ENCODE data around the gene IGFBP4. TPM values are rescaled to one million over a fixed set of nuclear protein-coding genes. Genes with fewer than 3 reads are reported as not detected.
A peak's percentile ranks its signal among the peaks of the same experiment; 100 is the strongest.

Gene IGFBP4
- total and polyA plus RNA-seq, 4 donors, result 99.2 to 1,001 (median 628) TPM

- WGBS, 2 donors, result 3 to 4% methylated on average over 8 of the region's 8 CpGs
- DNase-seq, result peak in 1 of 2 donors; percentile 78
- Histone ChIP-seq H3K4me1 (ENCODE audit: control insufficient read depth in 1 of 2, insufficient read depth in 2 of 2, low read length in 2 of 2) (peaks cover 0 to 2% of the 10 kb centered on the region in 2 donors), H3K9me3 (ENCODE audit: control insufficient read depth, low read length) (no peaks in the 10 kb centered on the region), H3K4me3 (ENCODE audit: low read length in 2 of 2) (no peak overlapping the region), H3K36me3 (ENCODE audit: control insufficient read depth in 1 of 2, insufficient read depth in 2 of 2, low read length in 1 of 2) (no peaks in the 10 kb centered on the region), H3K27ac (ENCODE audit: low read depth in 1 of 2, low read length in 2 of 2) (peak overlapping the region in 1 of 2 donors; percentile 55), H3K27me3 (ENCODE audit: control insufficient read depth in 1 of 2, insufficient read depth in 2 of 2, low read length in 1 of 2) (no peaks in the 10 kb centered on the region)
- intact Hi-C loops (cut with DNase I), result loop anchor here in 1 of 2 donors (10.0 kb wide), 1 partner anchor 117 kb away; the partner anchor contains the start of gene CCR7
- no peak for ATAC-seq (ENCODE audit: low FRiP score)
Measured at GRCh38 chr17:40448213-40448638, 5.0 kb downstream of the IGFBP4 start.

GRCh38 chr17:40448639-40449261, 5.5 kb downstream of the IGFBP4 start:
- no peak for ATAC-seq (ENCODE audit: low FRiP score)
- intact Hi-C loops (cut with DNase I), result loop anchor here in 1 of 2 donors (10.0 kb wide), 1 partner anchor 116 kb away; the partner anchor contains the start of gene CCR7
- Histone ChIP-seq H3K27ac (ENCODE audit: low read depth in 1 of 2, low read length in 2 of 2) (peak overlapping the region in 1 of 2 donors; percentile 9), H3K36me3 (ENCODE audit: control insufficient read depth in 1 of 2, insufficient read depth in 2 of 2, low read length in 1 of 2) (no peaks in the 10 kb centered on the region), H3K4me1 (ENCODE audit: control insufficient read depth in 1 of 2, insufficient read depth in 2 of 2, low read length in 2 of 2) (peaks cover 0 to 2% of the 10 kb centered on the region in 2 donors), H3K9me3 (ENCODE audit: control insufficient read depth, low read length) (no peaks in the 10 kb centered on the region), H3K27me3 (ENCODE audit: control insufficient read depth in 1 of 2, insufficient read depth in 2 of 2, low read length in 1 of 2) (no peaks in the 10 kb centered on the region), H3K4me3 (ENCODE audit: low read length in 2 of 2) (no peak overlapping the region)
- no peak for DNase-seq
- 23 to 27% methylated on average over 7 of the region's 7 CpGs for WGBS, 2 donors

- intact Hi-C loops (cut with DNase I), result no loop called here
- Histone ChIP-seq H3K27ac (ENCODE audit: low read depth in 1 of 2, low read length in 2 of 2) (no peak overlapping the region), H3K36me3 (ENCODE audit: control insufficient read depth in 1 of 2, insufficient read depth in 2 of 2, low read length in 1 of 2) (no peaks in the 10 kb centered on the region), H3K4me3 (ENCODE audit: low read length in 2 of 2) (no peak overlapping the region), H3K4me1 (ENCODE audit: control insufficient read depth in 1 of 2, insufficient read depth in 2 of 2, low read length in 2 of 2) (peaks cover 0 to 2% of the 10 kb centered on the region in 2 donors), H3K27me3 (ENCODE audit: control insufficient read depth in 1 of 2, insufficient read depth in 2 of 2, low read length in 1 of 2) (no peaks in the 10 kb centered on the region), H3K9me3 (ENCODE audit: control insufficient read depth, low read length) (no peaks in the 10 kb centered on the region)
- WGBS, 2 donors, result 81% methylated on average over 3 of the region's 3 CpGs
- ATAC-seq (ENCODE audit: low FRiP score), result no peak
- no peak for DNase-seq
Measured at GRCh38 chr17:40450175-40450574, 6.9 kb downstream of the IGFBP4 start.

GRCh38 chr17:40451420-40451819, 8.2 kb downstream of the IGFBP4 start:
- 6 to 7% methylated on average over 6 of the region's 6 CpGs for WGBS, 2 donors
- Histone ChIP-seq H3K27ac (ENCODE audit: low read depth in 1 of 2, low read length in 2 of 2) (peak overlapping the region in 1 of 2 donors; percentile 1), H3K27me3 (ENCODE audit: control insufficient read depth in 1 of 2, insufficient read depth in 2 of 2, low read length in 1 of 2) (no peaks in the 10 kb centered on the region), H3K4me1 (ENCODE audit: control insufficient read depth in 1 of 2, insufficient read depth in 2 of 2, low read length in 2 of 2) (peaks cover 0 to 2% of the 10 kb centered on the region in 2 donors), H3K9me3 (ENCODE audit: control insufficient read depth, low read length) (no peaks in the 10 kb centered on the region), H3K36me3 (ENCODE audit: control insufficient read depth in 1 of 2, insufficient read depth in 2 of 2, low read length in 1 of 2) (no peaks in the 10 kb centered on the region), H3K4me3 (ENCODE audit: low read length in 2 of 2) (no peak overlapping the region)
- intact Hi-C loops (cut with DNase I), result no loop called here
- DNase-seq (peak; percentile 90 to 94), ATAC-seq (ENCODE audit: low FRiP score) (peak; percentile 66)

GRCh38 chr17:40452216-40452787, 9.1 kb downstream of the IGFBP4 start:
- Histone ChIP-seq H3K36me3 (ENCODE audit: control insufficient read depth in 1 of 2, insufficient read depth in 2 of 2, low read length in 1 of 2) (no peaks in the 10 kb centered on the region), H3K27ac (ENCODE audit: low read depth in 1 of 2, low read length in 2 of 2) (peak overlapping the region in 1 of 2 donors; percentile 65), H3K9me3 (ENCODE audit: control insufficient read depth, low read length) (no peaks in the 10 kb centered on the region), H3K4me3 (ENCODE audit: low read length in 2 of 2) (no peak overlapping the region), H3K4me1 (ENCODE audit: control insufficient read depth in 1 of 2, insufficient read depth in 2 of 2, low read length in 2 of 2) (peaks cover 0 to 2% of the 10 kb centered on the region in 2 donors), H3K27me3 (ENCODE audit: control insufficient read depth in 1 of 2, insufficient read depth in 2 of 2, low read length in 1 of 2) (no peaks in the 10 kb centered on the region)
- ATAC-seq (ENCODE audit: low FRiP score) (peak; percentile 73), DNase-seq (peak in 1 of 2 donors; percentile 74)
- 9 to 12% methylated on average over 7 of the region's 7 CpGs for WGBS, 2 donors
- intact Hi-C loops (cut with DNase I), result no loop called here

- no peaks in the 10 kb centered on the region for H3K36me3 ChIP-seq (ENCODE audit: control insufficient read depth in 1 of 2, insufficient read depth in 2 of 2, low read length in 1 of 2)
- peak overlapping the region in 1 of 2 donors; percentile 65 for H3K27ac ChIP-seq (ENCODE audit: low read depth in 1 of 2, low read length in 2 of 2)
- H3K4me3 ChIP-seq (ENCODE audit: low read length in 2 of 2), result no peak overlapping the region
- WGBS, 2 donors, result 88 to 90% methylated on average over 15 of the region's 15 CpGs
- ATAC-seq (ENCODE audit: low FRiP score) (no peak), DNase-seq (no peak)
- no peaks in the 10 kb centered on the region for H3K27me3 ChIP-seq (ENCODE audit: control insufficient read depth in 1 of 2, insufficient read depth in 2 of 2, low read length in 1 of 2)
- H3K9me3 ChIP-seq (ENCODE audit: control insufficient read depth, low read length), result no peaks in the 10 kb centered on the region
- peaks cover 0 to 2% of the 10 kb centered on the region in 2 donors for H3K4me1 ChIP-seq (ENCODE audit: control insufficient read depth in 1 of 2, insufficient read depth in 2 of 2, low read length in 2 of 2)
- intact Hi-C loops (cut with DNase I), result no loop called here
Measured at GRCh38 chr17:40452921-40453378, 9.7 kb downstream of the IGFBP4 start.

GRCh38 chr17:40453881-40454612, 10.8 kb downstream of the IGFBP4 start:
- peaks cover 0 to 2% of the 10 kb centered on the region in 2 donors for H3K4me1 ChIP-seq (ENCODE audit: control insufficient read depth in 1 of 2, insufficient read depth in 2 of 2, low read length in 2 of 2)
- no peak overlapping the region for H3K27ac ChIP-seq (ENCODE audit: low read depth in 1 of 2, low read length in 2 of 2)
- no peak for ATAC-seq (ENCODE audit: low FRiP score)
- no peaks in the 10 kb centered on the region for H3K36me3 ChIP-seq (ENCODE audit: control insufficient read depth in 1 of 2, insufficient read depth in 2 of 2, low read length in 1 of 2)
- DNase-seq, result no peak
- H3K27me3 ChIP-seq (ENCODE audit: control insufficient read depth in 1 of 2, insufficient read depth in 2 of 2, low read length in 1 of 2), result no peaks in the 10 kb centered on the region
- no peaks in the 10 kb centered on the region for H3K9me3 ChIP-seq (ENCODE audit: control insufficient read depth, low read length)
- intact Hi-C loops (cut with DNase I), result no loop called here
- H3K4me3 ChIP-seq (ENCODE audit: low read length in 2 of 2), result no peak overlapping the region
- WGBS, 2 donors, result 93% methylated on average over 19 of the region's 19 CpGs

- no peak for ATAC-seq (ENCODE audit: low FRiP score)
- WGBS, 2 donors, result 85 to 89% methylated on average over 2 of the region's 2 CpGs
- H3K36me3 ChIP-seq (ENCODE audit: control insufficient read depth in 1 of 2, insufficient read depth in 2 of 2, low read length in 1 of 2), result no peaks in the 10 kb centered on the region
- no peak for DNase-seq
- intact Hi-C loops (cut with DNase I), result no loop called here
- H3K27ac ChIP-seq (ENCODE audit: low read depth in 1 of 2, low read length in 2 of 2), result no peak overlapping the region
- no peaks in the 10 kb centered on the region for H3K27me3 ChIP-seq (ENCODE audit: control insufficient read depth in 1 of 2, insufficient read depth in 2 of 2, low read length in 1 of 2)
- no peak overlapping the region for H3K4me3 ChIP-seq (ENCODE audit: low read length in 2 of 2)
- peaks cover 0 to 2% of the 10 kb centered on the region in 2 donors for H3K4me1 ChIP-seq (ENCODE audit: control insufficient read depth in 1 of 2, insufficient read depth in 2 of 2, low read length in 2 of 2)
- no peaks in the 10 kb centered on the region for H3K9me3 ChIP-seq (ENCODE audit: control insufficient read depth, low read length)
Measured at GRCh38 chr17:40454613-40454995, 11.4 kb downstream of the IGFBP4 start.

All from aorta (tissue), 5 donors.